H9 (cell line): ENCODE results near the gene IPPK. TPM values are rescaled to one million over a fixed set of nuclear protein-coding genes. Genes with fewer than 3 reads are reported as not detected.

Source experiments
- DNase-seq: peaks from one replicate; pipeline ENCODE4 v3.0.0-alpha.2; 2017
- H2AFZ ChIP-seq: one replicate; pipeline ENCODE4 v1.6.1; 2013; ENCODE audit warnings: mild to moderate bottlenecking, low read length, control low read depth, moderate library complexity
- H2AK5ac ChIP-seq: 2 replicates; pipeline ENCODE4 v1.6.1; 2013; ENCODE audit warnings: low read length, control low read depth, mixed read lengths; ENCODE audit not compliant: insufficient read length
- H2BK120ac ChIP-seq: one replicate; pipeline ENCODE4 v1.6.1; 2013; ENCODE audit warnings: low read depth, mild to moderate bottlenecking, low read length, control low read depth, inconsistent platforms; ENCODE audit not compliant: poor library complexity, severe bottlenecking
- H2BK12ac ChIP-seq: 2 replicates; pipeline ENCODE4 v1.6.1; 2013; ENCODE audit warnings: low read length, control low read depth, mixed read lengths, low read depth; ENCODE audit not compliant: insufficient read length
- H2BK15ac ChIP-seq: 2 replicates; pipeline ENCODE4 v1.6.1; 2013; ENCODE audit warnings: low read depth, low read length, control low read depth
- H2BK20ac ChIP-seq: one replicate; pipeline ENCODE4 v1.6.1; 2013; ENCODE audit warnings: low read depth, mild to moderate bottlenecking, low read length, control low read depth, inconsistent platforms; ENCODE audit not compliant: poor library complexity, severe bottlenecking
- H2BK5ac ChIP-seq: 2 replicates; pipeline ENCODE4 v1.6.1; 2013; ENCODE audit warnings: low read length, control low read depth, mixed read lengths; ENCODE audit not compliant: insufficient read length
- H3K14ac ChIP-seq: 2 replicates; pipeline ENCODE4 v1.6.1; 2013; ENCODE audit warnings: low read length, control low read depth; ENCODE audit not compliant: insufficient read depth
- H3K18ac ChIP-seq: 2 replicates; pipeline ENCODE4 v1.6.1; 2013; ENCODE audit warnings: low read depth, mild to moderate bottlenecking, mixed read lengths, low read length, control low read depth; ENCODE audit not compliant: insufficient read length
- H3K23ac ChIP-seq: 2 replicates; pipeline ENCODE4 v1.6.1; 2013; ENCODE audit warnings: low read length, control low read depth, mixed read lengths, low read depth; ENCODE audit not compliant: insufficient read length
- H3K23me2 ChIP-seq: 2 replicates; pipeline ENCODE4 v1.6.1; 2013; ENCODE audit warnings: low read depth, mild to moderate bottlenecking, mixed read lengths, low read length, control low read depth; ENCODE audit not compliant: insufficient read length, poor library complexity, severe bottlenecking
- H3K27ac ChIP-seq: 2 replicates; pipeline ENCODE4 v1.5.1; 2013; ENCODE audit warnings: low read length, control low read depth, mixed read lengths, low read depth; ENCODE audit not compliant: insufficient read length
- H3K27me3 ChIP-seq: 2 replicates; pipeline ENCODE4 v1.6.1; 2013; ENCODE audit warnings: low read length, control low read depth, inconsistent platforms; ENCODE audit not compliant: insufficient read depth
- H3K4ac ChIP-seq: 2 replicates; pipeline ENCODE4 v1.6.1; 2013; ENCODE audit warnings: low read depth, mild to moderate bottlenecking, control low read depth, inconsistent platforms, low read length, moderate library complexity
- H3K4me1 ChIP-seq: 2 replicates; pipeline ENCODE4 v1.6.1; 2013; ENCODE audit warnings: low read length, control low read depth, inconsistent platforms; ENCODE audit not compliant: insufficient read depth
- H3K4me2 ChIP-seq: 2 replicates; pipeline ENCODE4 v1.6.1; 2013; ENCODE audit warnings: low read length, control low read depth, mixed read lengths; ENCODE audit not compliant: insufficient read length, insufficient read depth
- H3K56ac ChIP-seq: 2 replicates; pipeline ENCODE4 v1.6.1; 2013; ENCODE audit warnings: low read depth, mild to moderate bottlenecking, mixed read lengths, low read length, control low read depth; ENCODE audit not compliant: insufficient read length
- H3K79me1 ChIP-seq: 2 replicates; pipeline ENCODE4 v1.6.1; 2013; ENCODE audit warnings: low read depth, mild to moderate bottlenecking, moderate library complexity, low read length, control low read depth, inconsistent platforms; ENCODE audit not compliant: insufficient read depth, poor library complexity, severe bottlenecking
- H3K79me2 ChIP-seq: 2 replicates; pipeline ENCODE4 v1.6.1; 2013; ENCODE audit warnings: low read length, control low read depth, inconsistent platforms; ENCODE audit not compliant: insufficient read depth
- H3K9ac ChIP-seq: 2 replicates; pipeline ENCODE4 v1.6.1; 2013; ENCODE audit warnings: low read length, control low read depth, mixed read lengths; ENCODE audit not compliant: insufficient read length; ENCODE audit errors: extremely low read depth
- H3K9me3 ChIP-seq: one replicate; pipeline ENCODE4 v1.6.1; 2013; ENCODE audit warnings: low read depth, low read length, inconsistent platforms; ENCODE audit not compliant: control insufficient read depth
- H3T11ph ChIP-seq: one replicate; pipeline ENCODE4 v1.6.1; 2013; ENCODE audit warnings: mild to moderate bottlenecking, low read length, control low read depth, inconsistent platforms
- H4K20me1 ChIP-seq: one replicate; pipeline ENCODE4 v1.6.1; 2013; ENCODE audit not compliant: control insufficient read depth, insufficient read length, insufficient read depth
- H4K5ac ChIP-seq: 2 replicates; pipeline ENCODE4 v1.6.1; 2013; ENCODE audit warnings: low read depth, mild to moderate bottlenecking, mixed read lengths, low read length, control low read depth; ENCODE audit not compliant: insufficient read length
- H4K8ac ChIP-seq: replicated peaks from 2 replicates; pipeline ENCODE4 v1.6.1; 2013; ENCODE audit warnings: low read length, control low read depth, mixed read lengths, low read depth; ENCODE audit not compliant: insufficient read length
- H4K91ac ChIP-seq: 2 replicates; pipeline ENCODE4 v1.6.1; 2013; ENCODE audit warnings: low read depth, mild to moderate bottlenecking, moderate library complexity, mixed read lengths, low read length, control low read depth; ENCODE audit not compliant: insufficient read length
- H3K27ac Mint-ChIP-seq, 3 experiments: 2 replicates in 2 of 3; 3 replicates in 1 of 3; pipeline ENCODE4 v1.8.0; 2020 to 2021; ENCODE audit warnings: mixed read lengths in 3 of 3, mild to moderate bottlenecking in 1 of 3, moderate library complexity in 1 of 3
- H3K27me3 Mint-ChIP-seq: 2 replicates; pipeline ENCODE4 v1.8.0; 2021; ENCODE audit warnings: low read depth, mild to moderate bottlenecking, moderate library complexity, mixed read lengths
- H3K36me3 Mint-ChIP-seq, 3 experiments: 2 replicates in 2 of 3; 3 replicates in 1 of 3; pipeline ENCODE4 v1.8.0; 2020 to 2021; ENCODE audit warnings: low read depth in 3 of 3, mixed read lengths in 3 of 3; ENCODE audit not compliant: insufficient read depth in 1 of 3
- H3K4me1 Mint-ChIP-seq, 2 experiments: 2 replicates each; pipeline ENCODE4 v1.8.0; 2020; ENCODE audit warnings: mixed read lengths in 2 of 2
- H3K4me3 Mint-ChIP-seq, 2 experiments: 2 replicates in 1 of 2; 3 replicates in 1 of 2; pipeline ENCODE4 v1.8.0; 2020 to 2021; ENCODE audit warnings: mild to moderate bottlenecking in 2 of 2, mixed read lengths in 2 of 2, moderate library complexity in 1 of 2
- H3K9me3 Mint-ChIP-seq, 2 experiments: 2 replicates in 1 of 2; 3 replicates in 1 of 2; pipeline ENCODE4 v1.8.0; 2020; ENCODE audit warnings: mild to moderate bottlenecking in 2 of 2, mixed read lengths in 2 of 2, moderate library complexity in 1 of 2
- WGBS: extraction: QIAGEN DNeasy Blood & Tissue Kit; methylation state at CpG from one replicate; pipeline ENCODE4 v1.1.7; 2013; ENCODE audit warnings: missing lambda C conversion rate, low lambda C conversion rate, mixed read lengths; ENCODE audit not compliant: insufficient read length; ENCODE audit errors: extremely low coverage; 5-methylcytosine and 5-hydroxymethylcytosine counted together
- total RNA-seq: library from RNA; stranded (reverse); gene quantifications from 2 replicates; pipeline ENCODE4 v1.2.1, GENCODE V29; 2021
- TF ChIP-seq, protein P1 (sequence below): fragments of 200-600 bp; sonication (generic); conservative IDR thresholded peaks from 3 replicates; pipeline ENCODE4 v1.8.0; 2021; ENCODE audit warnings: antibody characterized with exemption, mild to moderate bottlenecking

Gene IPPK
- total RNA-seq, 1 experiment from 2014 or later: 10.7 TPM

DNA sequence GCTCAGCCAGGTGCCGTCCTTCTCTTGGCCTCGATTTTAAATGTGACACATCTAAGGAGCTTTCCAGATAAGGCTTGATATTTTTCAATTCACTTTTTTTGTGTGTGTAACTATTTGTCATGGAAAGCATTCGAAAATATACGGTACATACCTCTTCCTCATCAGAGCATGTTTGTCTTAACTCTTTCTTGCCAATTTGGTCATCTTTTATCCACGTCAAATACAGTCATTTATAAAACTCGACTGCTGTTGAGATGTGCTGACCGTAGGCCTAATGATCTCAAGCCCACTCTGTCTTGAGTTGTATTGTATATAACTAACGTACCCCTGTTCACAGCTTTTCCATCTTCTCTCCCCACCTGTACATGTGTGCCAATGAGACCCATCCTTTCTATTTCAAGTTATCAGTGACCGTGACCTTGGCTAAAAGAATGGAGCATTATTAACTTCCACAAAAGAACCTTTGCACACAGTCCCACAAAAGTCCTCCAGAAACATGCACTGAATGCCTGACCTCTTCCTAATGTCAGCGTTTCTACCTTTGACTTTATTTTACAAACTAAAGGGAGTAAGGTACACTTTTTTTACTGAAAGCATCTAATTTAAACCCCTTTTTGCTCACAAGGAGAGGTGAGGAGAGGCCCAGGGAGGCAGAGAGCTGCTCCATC lies 61.6 kb downstream of the IPPK start:
- H4K91ac ChIP-seq: no peak overlapping the region

More for the DNA sequence above, 61.6 kb downstream of the IPPK start:
- H3K23me2 ChIP-seq: no peaks in the 10 kb centered on the region
- peaks cover 0 to 7% of the 10 kb centered on the region in 2 experiments; a peak in 2 of 4 replicates for H3K4me1 Mint-ChIP-seq
- H3K9me3 ChIP-seq: no peaks in the 10 kb centered on the region
- H2BK12ac ChIP-seq: no peak overlapping the region
- no peak overlapping the region for H2AFZ ChIP-seq
- H3K27ac Mint-ChIP-seq: no peak overlapping the region
- no peaks in the 10 kb centered on the region for H3K79me1 ChIP-seq
- H3K27me3 ChIP-seq: no peaks in the 10 kb centered on the region
- no peak overlapping the region for H3K23ac ChIP-seq
- H3K4me3 Mint-ChIP-seq: no peak overlapping the region
- no peak overlapping the region for H3K4me2 ChIP-seq
- H2BK120ac ChIP-seq: no peak overlapping the region
- H2BK5ac ChIP-seq: no peak overlapping the region
- peaks cover 8 to 24% (median 9%) of the 10 kb centered on the region in 3 experiments for H3K36me3 Mint-ChIP-seq
- H4K5ac ChIP-seq: no peak overlapping the region
- H4K8ac ChIP-seq: no peak overlapping the region
- peaks cover 14 to 20% of the 10 kb centered on the region in 2 experiments; a peak in 4 of 5 replicates for H3K9me3 Mint-ChIP-seq
- H2BK20ac ChIP-seq: no peak overlapping the region
- no peak overlapping the region for H3K18ac ChIP-seq
- no peaks in the 10 kb centered on the region for H3K79me2 ChIP-seq
- H3K4ac ChIP-seq: no peak overlapping the region
- no peaks in the 10 kb centered on the region for H3K4me1 ChIP-seq
- peaks cover 2% of the 10 kb centered on the region; the same call in 1 of the 2 replicates for H3K27me3 Mint-ChIP-seq
- no peaks in the 10 kb centered on the region for H4K20me1 ChIP-seq
- H3K9ac ChIP-seq: no peak overlapping the region
- DNase-seq: no peak
- TF ChIP-seq, protein P1, sequence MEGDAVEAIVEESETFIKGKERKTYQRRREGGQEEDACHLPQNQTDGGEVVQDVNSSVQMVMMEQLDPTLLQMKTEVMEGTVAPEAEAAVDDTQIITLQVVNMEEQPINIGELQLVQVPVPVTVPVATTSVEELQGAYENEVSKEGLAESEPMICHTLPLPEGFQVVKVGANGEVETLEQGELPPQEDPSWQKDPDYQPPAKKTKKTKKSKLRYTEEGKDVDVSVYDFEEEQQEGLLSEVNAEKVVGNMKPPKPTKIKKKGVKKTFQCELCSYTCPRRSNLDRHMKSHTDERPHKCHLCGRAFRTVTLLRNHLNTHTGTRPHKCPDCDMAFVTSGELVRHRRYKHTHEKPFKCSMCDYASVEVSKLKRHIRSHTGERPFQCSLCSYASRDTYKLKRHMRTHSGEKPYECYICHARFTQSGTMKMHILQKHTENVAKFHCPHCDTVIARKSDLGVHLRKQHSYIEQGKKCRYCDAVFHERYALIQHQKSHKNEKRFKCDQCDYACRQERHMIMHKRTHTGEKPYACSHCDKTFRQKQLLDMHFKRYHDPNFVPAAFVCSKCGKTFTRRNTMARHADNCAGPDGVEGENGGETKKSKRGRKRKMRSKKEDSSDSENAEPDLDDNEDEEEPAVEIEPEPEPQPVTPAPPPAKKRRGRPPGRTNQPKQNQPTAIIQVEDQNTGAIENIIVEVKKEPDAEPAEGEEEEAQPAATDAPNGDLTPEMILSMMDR: no peak
- no peak overlapping the region for H2AK5ac ChIP-seq
- WGBS: no CpG with 5 or more reads among the region's 10 CpGs
- no peak overlapping the region for H2BK15ac ChIP-seq
- H3K56ac ChIP-seq: no peak overlapping the region
- H3K27ac ChIP-seq: no peak overlapping the region
- H3T11ph ChIP-seq: no peak overlapping the region
- no peak overlapping the region; the same call in 1 of the 2 replicates for H3K14ac ChIP-seq
